Mucosa of stomach (tissue), 1 donor: ENCODE data around the gene KRTAP5-8.
"Not testable (repeated sequence)": the region's sequence is repeated elsewhere in the genome, so short reads cannot be mapped to it uniquely, and the experiment has no call there.

Experiments
- H3K27me3 ChIP-seq: one replicate; pipeline ENCODE4 v1.7.0; 2013; ENCODE audit warnings: mild to moderate bottlenecking, low read length; ENCODE audit not compliant: control insufficient read depth, insufficient read depth
- H3K36me3 ChIP-seq: one replicate; pipeline ENCODE4 v1.7.0; 2013; ENCODE audit warnings: low read length; ENCODE audit not compliant: control insufficient read depth, insufficient read depth
- H3K4me1 ChIP-seq: one replicate; pipeline ENCODE4 v1.7.0; 2013; ENCODE audit warnings: mild to moderate bottlenecking, low read length; ENCODE audit not compliant: control insufficient read depth, insufficient read depth
- H3K4me3 ChIP-seq: one replicate; pipeline ENCODE4 v1.7.0; 2013; ENCODE audit warnings: low read length
- H3K9ac ChIP-seq: one replicate; pipeline ENCODE4 v1.7.0; 2013; ENCODE audit warnings: mild to moderate bottlenecking, low read length, moderate library complexity
- H3K9me3 ChIP-seq: one replicate; pipeline ENCODE4 v1.7.0; 2013; ENCODE audit warnings: mild to moderate bottlenecking, low read length, moderate library complexity; ENCODE audit not compliant: control insufficient read depth
- donor health status: Pancreatic carcinoma.

Gene KRTAP5-8

GRCh38 chr11:71555508-71555907, 17.7 kb downstream of the KRTAP5-8 start:
- Histone ChIP-seq H3K9ac (no peak overlapping the region), H3K4me3 (no peak overlapping the region), H3K9me3 (no peaks in the 10 kb centered on the region), H3K27me3 (peaks cover 3% of the 10 kb centered on the region), H3K4me1 (no peaks in the 10 kb centered on the region), H3K36me3 (no peaks in the 10 kb centered on the region)

- Histone ChIP-seq H3K4me3 (no peak overlapping the region), H3K36me3 (no peaks in the 10 kb centered on the region), H3K4me1 (no peaks in the 10 kb centered on the region), H3K9ac (no peak overlapping the region), H3K9me3 (no peaks in the 10 kb centered on the region), H3K27me3 (peaks cover 3% of the 10 kb centered on the region)
Measured at GRCh38 chr11:71556018-71556417, 18.2 kb downstream of the KRTAP5-8 start.

DNA sequence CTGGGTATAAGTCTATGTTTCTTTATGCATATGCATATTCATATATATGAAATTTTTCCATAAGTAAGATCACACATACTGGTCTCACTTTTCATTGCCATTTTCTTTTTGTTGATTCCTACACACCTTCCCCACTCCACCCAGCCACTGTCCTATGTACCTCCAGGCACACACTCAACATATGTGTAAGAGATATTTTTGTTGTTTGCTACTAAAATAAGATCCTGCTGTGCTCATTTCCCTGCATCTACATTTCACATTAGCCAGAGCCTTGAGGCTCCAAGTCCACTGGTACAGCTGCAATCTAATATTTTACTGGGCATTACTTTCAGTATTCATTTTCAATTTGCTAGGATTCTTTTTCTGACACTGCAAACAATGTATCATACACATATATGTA, 19.4 kb downstream of the KRTAP5-8 start:
- no peak overlapping the region for H3K4me3 ChIP-seq
- peaks cover 3% of the 10 kb centered on the region for H3K27me3 ChIP-seq
- no peaks in the 10 kb centered on the region for H3K4me1 ChIP-seq
- no peaks in the 10 kb centered on the region for H3K9me3 ChIP-seq
- H3K9ac ChIP-seq, result no peak overlapping the region
- H3K36me3 ChIP-seq, result no peaks in the 10 kb centered on the region

- H3K9me3 ChIP-seq, result no peaks in the 10 kb centered on the region
- no peaks in the 10 kb centered on the region for H3K4me1 ChIP-seq
- no peak overlapping the region for H3K4me3 ChIP-seq
- peaks cover 4% of the 10 kb centered on the region for H3K27me3 ChIP-seq
- no peak overlapping the region for H3K9ac ChIP-seq
- no peaks in the 10 kb centered on the region for H3K36me3 ChIP-seq
Measured at GRCh38 chr11:71558996-71559395, 21.2 kb downstream of the KRTAP5-8 start.

- Histone ChIP-seq H3K9ac (no peak overlapping the region), H3K36me3 (no peaks in the 10 kb centered on the region), H3K4me1 (no peaks in the 10 kb centered on the region), H3K4me3 (no peak overlapping the region), H3K27me3 (peaks cover 7% of the 10 kb centered on the region), H3K9me3 (no peaks in the 10 kb centered on the region)
Measured at GRCh38 chr11:71562120-71562519, 24.3 kb downstream of the KRTAP5-8 start.

DNA sequence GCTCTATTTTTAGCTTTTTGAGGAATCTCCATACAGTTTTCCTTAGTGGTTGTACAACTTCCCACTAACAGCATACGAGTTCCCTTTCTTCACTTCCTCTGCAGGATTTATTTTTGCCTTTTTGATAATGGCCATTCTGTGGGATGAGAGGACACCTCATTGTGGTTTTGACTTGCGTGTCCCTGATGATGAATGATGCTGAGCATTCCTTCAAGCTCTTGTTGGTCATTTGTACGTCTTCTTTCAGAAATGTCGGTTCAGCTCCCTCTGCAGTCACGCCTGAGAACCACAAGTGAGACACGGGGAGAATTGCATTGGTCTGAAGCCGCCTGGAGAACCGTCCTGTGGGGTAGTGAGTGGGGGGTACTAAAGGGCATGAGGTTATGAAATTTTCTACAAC, 25.6 kb downstream of the KRTAP5-8 start:
- Histone ChIP-seq H3K9me3 (no peaks in the 10 kb centered on the region), H3K4me1 (no peaks in the 10 kb centered on the region), H3K36me3 (no peaks in the 10 kb centered on the region), H3K4me3 (no peak overlapping the region), H3K27me3 (peaks cover 7% of the 10 kb centered on the region), H3K9ac (no peak overlapping the region)

DNA sequence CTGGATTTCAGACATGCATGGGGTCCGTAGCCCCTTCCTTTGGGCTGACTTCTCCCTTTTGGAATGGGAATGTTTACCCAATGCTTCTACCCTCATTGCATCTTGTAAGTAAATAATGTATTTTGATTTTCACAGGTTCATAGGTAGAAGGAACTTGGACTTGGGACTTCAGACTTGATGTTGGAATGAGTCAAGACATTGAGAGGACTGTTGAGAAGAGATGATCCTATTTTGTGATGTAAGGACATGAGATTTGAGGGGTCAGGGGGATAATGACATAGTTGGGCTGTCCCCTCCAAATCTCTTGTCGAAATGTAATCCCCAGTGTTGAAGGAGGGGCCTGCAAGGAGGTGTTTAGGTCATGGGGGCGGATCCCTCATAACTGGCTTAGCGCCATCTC, 26.6 kb downstream of the KRTAP5-8 start:
- no peaks in the 10 kb centered on the region for H3K36me3 ChIP-seq
- H3K4me3 ChIP-seq, result no peak overlapping the region
- no peaks in the 10 kb centered on the region for H3K4me1 ChIP-seq
- H3K27me3 ChIP-seq, result peaks cover 7% of the 10 kb centered on the region
- no peak overlapping the region for H3K9ac ChIP-seq
- H3K9me3 ChIP-seq, result no peaks in the 10 kb centered on the region

DNA sequence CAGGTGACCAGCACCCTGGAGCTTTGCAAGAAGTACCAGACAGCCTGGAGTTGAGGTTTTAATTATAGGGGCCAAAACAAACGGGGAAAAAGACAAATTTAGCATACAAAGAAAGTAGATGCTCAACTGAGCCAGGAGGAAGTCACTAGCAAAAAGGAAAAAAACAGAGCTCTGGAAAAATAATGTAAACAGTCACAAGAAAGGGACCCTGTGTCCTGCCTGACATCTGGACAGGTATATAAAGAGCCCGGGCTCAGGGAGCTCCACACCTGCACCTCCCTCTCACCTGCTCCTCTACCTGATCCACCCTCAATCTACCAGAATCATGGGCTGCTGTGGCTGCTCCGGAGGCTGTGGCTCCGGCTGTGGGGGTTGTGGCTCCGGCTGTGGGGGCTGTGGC, 27.4 kb downstream of the KRTAP5-8 start, which contains the start of gene KRTAP5-10:
KRTAP5-10 (plus strand) TSS at position 301 of the 400 bp plus-strand sequence; CDS start at position 326, 25 bp downstream.
- H3K4me1 ChIP-seq, result no peaks in the 10 kb centered on the region
- H3K4me3 ChIP-seq, result no peak within 1 kb of the TSS
- H3K27me3 ChIP-seq, result peaks cover 7% of the 10 kb centered on the region
- no peaks in the 10 kb centered on the region for H3K9me3 ChIP-seq
- H3K9ac ChIP-seq, result no peak within 1 kb of the TSS
- H3K36me3 ChIP-seq, result no peaks in the 10 kb centered on the region

DNA sequence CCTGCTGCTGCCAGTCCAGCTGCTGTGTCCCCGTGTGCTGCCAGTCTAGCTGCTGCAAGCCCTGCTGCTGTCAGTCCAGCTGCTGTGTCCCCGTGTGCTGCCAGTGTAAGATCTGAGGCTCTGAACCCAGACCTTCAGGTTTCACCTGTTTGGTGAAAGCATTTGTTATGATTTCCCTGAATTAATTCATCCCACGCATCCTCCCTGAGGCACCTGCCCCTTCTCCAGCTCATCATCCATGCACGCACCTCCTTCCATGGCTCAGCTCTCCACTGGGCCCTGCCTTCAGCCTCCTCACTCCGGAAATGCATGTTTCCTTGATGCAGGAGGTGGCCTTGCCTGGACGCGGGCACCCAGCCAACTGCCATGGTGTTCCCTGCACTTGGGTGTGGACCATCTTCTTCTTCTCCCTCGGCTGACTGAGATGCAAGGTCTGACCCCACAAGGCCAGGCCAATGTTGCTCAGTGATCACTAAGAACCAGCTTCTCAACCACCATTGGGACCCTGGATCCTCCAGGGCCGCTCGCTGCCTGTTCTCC, 28.3 kb downstream of the KRTAP5-8 start:
- Histone ChIP-seq H3K27me3 (peaks cover 7% of the 10 kb centered on the region), H3K4me3 (no peak overlapping the region), H3K4me1 (no peaks in the 10 kb centered on the region), H3K36me3 (no peaks in the 10 kb centered on the region), H3K9me3 (no peaks in the 10 kb centered on the region), H3K9ac (no peak overlapping the region)

GRCh38 chr11:71566626-71567599, 29.1 kb downstream of the KRTAP5-8 start:
- H3K27me3 ChIP-seq, result not testable (repeated sequence)

GRCh38 chr11:71567633-71568032, 29.8 kb downstream of the KRTAP5-8 start:
- H3K9me3 ChIP-seq, H3K9ac ChIP-seq, H3K36me3 ChIP-seq, H3K4me1 ChIP-seq, H3K27me3 ChIP-seq, H3K4me3 ChIP-seq: not testable (repeated sequence)

More at GRCh38 chr11:71566626-71567599, 29.1 kb downstream of the KRTAP5-8 start:
- not testable (repeated sequence) for H3K9ac ChIP-seq, H3K4me3 ChIP-seq, H3K36me3 ChIP-seq, H3K9me3 ChIP-seq, H3K4me1 ChIP-seq

DNA sequence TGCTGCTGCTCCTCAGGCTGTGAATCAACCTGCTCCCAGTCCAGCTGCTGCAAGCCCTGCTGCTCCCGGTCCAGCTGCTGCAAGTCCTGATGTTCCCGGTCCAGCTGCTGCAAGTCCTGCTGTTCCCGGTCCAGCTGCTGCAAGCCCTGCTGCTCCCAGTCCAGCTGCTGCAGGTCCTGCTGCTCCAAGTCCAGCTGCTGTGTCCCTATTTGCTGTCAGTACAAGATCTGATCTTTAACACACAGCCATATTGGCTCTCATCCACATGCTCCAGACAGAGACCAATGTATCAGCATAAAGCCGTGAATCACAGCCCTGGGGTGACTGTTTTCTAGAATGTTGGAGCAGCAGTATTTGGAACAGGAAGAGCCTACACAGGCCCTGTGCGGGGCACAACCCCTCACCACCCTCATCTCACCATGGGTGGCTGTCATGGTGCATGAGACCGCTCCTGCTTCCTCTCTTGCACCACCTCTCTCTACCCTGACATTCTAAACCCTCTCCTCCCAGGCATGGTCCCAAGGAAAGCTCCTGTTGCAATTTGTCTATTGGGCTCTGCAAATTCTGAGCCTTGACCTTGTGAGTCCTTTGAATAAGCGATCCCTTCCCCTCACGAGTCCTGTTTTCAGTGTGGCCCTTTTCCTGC, 31.0 kb downstream of the KRTAP5-8 start:
- Histone ChIP-seq H3K27me3 (peaks cover 5% of the 10 kb centered on the region), H3K4me3 (no peak overlapping the region), H3K9ac (no peak overlapping the region), H3K4me1 (no peaks in the 10 kb centered on the region), H3K9me3 (no peaks in the 10 kb centered on the region), H3K36me3 (no peaks in the 10 kb centered on the region)
